Endothelial cell of umbilical vein (primary cell): Measurements from ENCODE around the gene EYS. TPM values are rescaled to one million over a fixed set of nuclear protein-coding genes. Genes with fewer than 3 reads are reported as not detected.

Experiments
- BruUV-seq: library from RNA; stranded (reverse); fragments of 400-500 nt; replicated peaks from 2 replicates; lab custom pipeline; 2021; lab: Mats Ljungman, UMichigan
- CTCF ChIA-PET: fragments of 300-600, 350-600 bp; sonication (Branson Sonifier 250); formaldehyde crosslinking; loops from one replicate; lab custom pipeline; 2021; ENCODE audit warnings: antibody characterized with exemption, inconsistent platforms; lab: Charles Lee
- POLR2A ChIA-PET: fragments of 300-600, 350-600 bp; sonication (Branson Sonifier 250); formaldehyde crosslinking; loops from one replicate; lab custom pipeline; 2021; ENCODE audit warnings: antibody characterized with exemption, inconsistent platforms; lab: Charles Lee
- DNase-seq: peaks from one replicate; pipeline ENCODE4 v3.0.0-alpha.2; 2011; ENCODE audit warnings: low read depth, low spot score
- FAIRE-seq: peaks from 2 replicates; lab custom pipeline; 2011; peaks lifted over from hg19 to GRCh38; lab: Jason Lieb, UNC
- H2AFZ ChIP-seq: 2 replicates; pipeline ENCODE4 v1.6.0; 2012; ENCODE audit warnings: low read depth, low read length, control low read depth, inconsistent platforms
- H3K27ac ChIP-seq: 2 replicates; pipeline ENCODE4 v1.5.1; 2011; ENCODE audit warnings: low read depth, mild to moderate bottlenecking, control low read depth, low read length, moderate library complexity; ENCODE audit not compliant: insufficient read depth
- H3K27me3 ChIP-seq, 2 experiments: 2 replicates each; pipeline versions ENCODE4 v1.6.0 to v1.6.1; 2011; ENCODE audit warnings: low read length in 2 of 2, mixed read lengths in 1 of 2; ENCODE audit not compliant: control insufficient read depth in 2 of 2, insufficient read depth in 2 of 2
- H3K36me3 ChIP-seq, 2 experiments: 2 replicates in 1 of 2; 3 replicates in 1 of 2; pipeline ENCODE4 v1.5.1; 2011; ENCODE audit warnings: low read length in 2 of 2, mild to moderate bottlenecking in 1 of 2, moderate library complexity in 1 of 2; ENCODE audit not compliant: control insufficient read depth in 2 of 2, insufficient read depth in 2 of 2; ENCODE audit errors: extremely low read depth in 1 of 2
- H3K4me1 ChIP-seq: 3 replicates; pipeline ENCODE4 v1.5.1; 2011; ENCODE audit warnings: mild to moderate bottlenecking, low read length; ENCODE audit not compliant: control insufficient read depth, insufficient read depth; ENCODE audit errors: extremely low read depth
- H3K4me2 ChIP-seq: 2 replicates; pipeline ENCODE4 v1.6.1; 2011; ENCODE audit warnings: low read length, control low read depth, mixed read lengths; ENCODE audit not compliant: insufficient read depth
- H3K4me3 ChIP-seq, 3 experiments: fragments of 200-600 bp in 1 of 3; sonication (generic), shearing (Covaris generic) in 1 of 3; replicated peaks in 1 of 3; 2 replicates each; pipeline ENCODE4 v1.5.1; 2011 to 2016; ENCODE audit warnings: control low read depth in 3 of 3, low read length in 3 of 3, mild to moderate bottlenecking in 2 of 3, inconsistent platforms in 1 of 3, low read depth in 1 of 3, moderate library complexity in 1 of 3; ENCODE audit not compliant: insufficient read depth in 1 of 3
- H3K79me2 ChIP-seq: 2 replicates; pipeline ENCODE4 v1.6.0; 2012; ENCODE audit warnings: low read length, inconsistent platforms; ENCODE audit not compliant: control insufficient read depth, insufficient read depth
- H3K9ac ChIP-seq: replicated peaks from 2 replicates; pipeline ENCODE3; 2011; ENCODE audit warnings: low read length, control low read depth; ENCODE audit not compliant: insufficient read depth; ENCODE audit errors: extremely low read depth
- H3K9me1 ChIP-seq: replicated peaks from 3 replicates; pipeline ENCODE4 v1.6.0; 2011; ENCODE audit warnings: mild to moderate bottlenecking, low read length; ENCODE audit not compliant: control insufficient read depth, insufficient read depth; ENCODE audit errors: extremely low read depth
- H3K9me3 ChIP-seq: replicated peaks from 2 replicates; pipeline ENCODE4 v1.5.1; 2012; ENCODE audit warnings: low read length, inconsistent platforms; ENCODE audit not compliant: control insufficient read depth, insufficient read depth
- H4K20me1 ChIP-seq: replicated peaks from 2 replicates; pipeline ENCODE3; 2011; ENCODE audit warnings: mild to moderate bottlenecking, low read length; ENCODE audit not compliant: control insufficient read depth, insufficient read depth; ENCODE audit errors: extremely low read depth
- EZH2 ChIP-seq: IDR thresholded peaks from 2 replicates; pipeline ENCODE4 v1.6.1; 2012; ENCODE audit warnings: borderline replicate concordance, low read depth, mild to moderate bottlenecking, moderate library complexity, low read length, inconsistent platforms; ENCODE audit not compliant: severe bottlenecking
- FOS ChIP-seq: IDR thresholded peaks from 2 replicates; pipeline ENCODE4 v1.6.1; 2011; ENCODE audit warnings: mild to moderate bottlenecking, low read length, moderate library complexity, borderline replicate concordance; ENCODE audit not compliant: insufficient read depth
- GATA2 ChIP-seq: IDR thresholded peaks from 2 replicates; pipeline ENCODE4 v1.7.0; 2011; ENCODE audit warnings: low read depth, mild to moderate bottlenecking, moderate library complexity, mixed read lengths, low read length; ENCODE audit not compliant: insufficient read length, insufficient read depth
- JUN ChIP-seq: IDR thresholded peaks from 2 replicates; pipeline ENCODE4 v1.6.1; 2011; ENCODE audit warnings: borderline replicate concordance, low read depth; ENCODE audit not compliant: insufficient read length, insufficient read depth
- MYC ChIP-seq: IDR thresholded peaks from one replicate; pipeline ENCODE4 v1.6.1; 2011; ENCODE audit warnings: mild to moderate bottlenecking, low read depth, low read length
- POLR2A ChIP-seq: IDR thresholded peaks from 2 replicates; pipeline ENCODE4 v1.6.1; 2012; ENCODE audit warnings: low read depth, mild to moderate bottlenecking, control low read depth, low read length
- POLR2AphosphoS5 ChIP-seq: IDR thresholded peaks from 2 replicates; pipeline ENCODE4 v1.6.1; 2012; ENCODE audit warnings: low read depth, mild to moderate bottlenecking, control low read depth, low read length, moderate library complexity; ENCODE audit not compliant: insufficient read depth
- dilution Hi-C: fragments of 300-500 bp; cut with MboI; formaldehyde crosslinking; loops from one replicate; pipeline ENCODE4 v1.15.0; 2019; ENCODE audit warnings: low sequenced_read_pairs; ENCODE audit not compliant: extremely low pct_ligation_motif_present
- intact Hi-C: fragments of 100-400 bp; cut with micrococcal nuclease; formaldehyde crosslinking; loops from one replicate; pipeline ENCODE4 v1.10.0; 2022
- polyA plus RNA-seq, 4 experiments: library from polyadenylated mRNA; depleted of rRNA in 3 of 4; stranded (reverse) in 3 of 4; unstranded in 1 of 4; fragments of >200 nt; gene quantifications; 2 replicates each; pipeline versions ENCODE4 v1.2.1 to v1.2.3, GENCODE V29; 2011 to 2012; ENCODE audit warnings: missing spikeins in 1 of 4
- total RNA-seq: library from RNA; stranded (reverse); gene quantifications from 2 replicates; pipeline ENCODE4 v1.2.3, GENCODE V29; 2021
- TF ChIP-seq, protein P1 (sequence below): IDR thresholded peaks from 2 replicates; pipeline ENCODE4 v1.6.1; 2011; ENCODE audit not compliant: insufficient read depth, insufficient read length
- TF ChIP-seq, protein P2 (sequence below), 2 donors: IDR thresholded peaks; 1 replicate in 1 of 2; 2 replicates in 1 of 2; pipeline ENCODE4 v1.5.1; 2011; ENCODE audit warnings: low read length in 2 of 2, mild to moderate bottlenecking in 2 of 2, moderate library complexity in 2 of 2, control low read depth in 1 of 2, inconsistent platforms in 1 of 2, low read depth in 1 of 2; ENCODE audit not compliant: insufficient read depth in 1 of 2; ENCODE audit errors: extremely low read depth in 1 of 2

The EYS gene
- total and polyA plus RNA-seq, 2 donors (not counting 3 experiments of a cell fraction or from before 2014, with no cell fraction given), result 0.01 to 0.27 TPM

DNA sequence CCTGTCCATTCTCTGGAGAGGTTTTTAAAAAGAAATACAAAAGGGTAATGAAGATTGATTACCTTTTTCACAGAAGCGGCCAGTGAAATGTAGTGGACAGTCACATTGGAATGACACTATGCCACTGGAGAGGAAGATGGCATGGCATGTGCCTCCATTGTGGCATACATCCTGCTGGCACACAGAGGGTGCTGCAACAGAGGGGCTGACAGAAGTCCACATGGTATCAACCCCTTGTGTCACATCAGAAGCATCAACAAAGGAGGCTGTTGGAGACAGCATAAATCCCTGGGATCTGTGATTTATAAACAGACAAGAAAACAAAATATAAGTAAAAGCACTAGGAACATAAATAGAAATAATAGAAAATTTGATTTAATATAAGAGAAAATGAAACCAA lies 1476.5 kb downstream of the EYS start:
- DNase-seq (no peak), FAIRE-seq (no peak)
- Histone ChIP-seq H2AFZ (no peak overlapping the region), H3K9me3 (no peaks in the 10 kb centered on the region), H3K79me2 (no peaks in the 10 kb centered on the region), H3K4me3 (no peak overlapping the region), H3K27ac (no peak overlapping the region), H3K27me3 (no peaks in the 10 kb centered on the region), H3K9me1 (no peaks in the 10 kb centered on the region), H3K4me1 (no peaks in the 10 kb centered on the region), H3K36me3 (no peaks in the 10 kb centered on the region), H4K20me1 (no peaks in the 10 kb centered on the region), H3K9ac (no peak overlapping the region), H3K4me2 (no peak overlapping the region)
- TF ChIP-seq POLR2A (no peak), JUN (no peak), MYC (no peak), FOS (no peak), POLR2AphosphoS5 (no peak), EZH2 (no peak), GATA2 (no peak)
- TF ChIP-seq, protein P1, sequence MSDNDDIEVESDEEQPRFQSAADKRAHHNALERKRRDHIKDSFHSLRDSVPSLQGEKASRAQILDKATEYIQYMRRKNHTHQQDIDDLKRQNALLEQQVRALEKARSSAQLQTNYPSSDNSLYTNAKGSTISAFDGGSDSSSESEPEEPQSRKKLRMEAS, result no peak
- TF ChIP-seq, protein P2, sequence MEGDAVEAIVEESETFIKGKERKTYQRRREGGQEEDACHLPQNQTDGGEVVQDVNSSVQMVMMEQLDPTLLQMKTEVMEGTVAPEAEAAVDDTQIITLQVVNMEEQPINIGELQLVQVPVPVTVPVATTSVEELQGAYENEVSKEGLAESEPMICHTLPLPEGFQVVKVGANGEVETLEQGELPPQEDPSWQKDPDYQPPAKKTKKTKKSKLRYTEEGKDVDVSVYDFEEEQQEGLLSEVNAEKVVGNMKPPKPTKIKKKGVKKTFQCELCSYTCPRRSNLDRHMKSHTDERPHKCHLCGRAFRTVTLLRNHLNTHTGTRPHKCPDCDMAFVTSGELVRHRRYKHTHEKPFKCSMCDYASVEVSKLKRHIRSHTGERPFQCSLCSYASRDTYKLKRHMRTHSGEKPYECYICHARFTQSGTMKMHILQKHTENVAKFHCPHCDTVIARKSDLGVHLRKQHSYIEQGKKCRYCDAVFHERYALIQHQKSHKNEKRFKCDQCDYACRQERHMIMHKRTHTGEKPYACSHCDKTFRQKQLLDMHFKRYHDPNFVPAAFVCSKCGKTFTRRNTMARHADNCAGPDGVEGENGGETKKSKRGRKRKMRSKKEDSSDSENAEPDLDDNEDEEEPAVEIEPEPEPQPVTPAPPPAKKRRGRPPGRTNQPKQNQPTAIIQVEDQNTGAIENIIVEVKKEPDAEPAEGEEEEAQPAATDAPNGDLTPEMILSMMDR (IDR thresholded peaks at IDR 0.05; ENCODE audit: extremely low read depth in 1 of 2, insufficient read depth in 1 of 2, low read depth in 1 of 2, low read length in 2 of 2), result no peak
- CTCF ChIA-PET, result no interaction called here
- POLR2A ChIA-PET, result no interaction called here
- intact Hi-C loops (no loop called here), dilution Hi-C loops (no loop called here)
- no TSS peak for BruUV-seq
